ENCODE measurements around the gene THG1L.

THG1L gene

GRCh38 chr5:157761690-157762621 is 30.7 kb downstream of the THG1L start:
- DNase-seq, result peak; percentile 2

- DNase-seq, result no peak
Observed at GRCh38 chr5:157764531-157764930, 33.3 kb downstream of the THG1L start.

- no peak for DNase-seq
Observed at GRCh38 chr5:157766442-157766841, 35.2 kb downstream of the THG1L start.

- DNase-seq, result no peak
Observed at GRCh38 chr5:157766902-157767301, 35.7 kb downstream of the THG1L start.

- no peak for DNase-seq
Observed at GRCh38 chr5:157767689-157768088, 36.5 kb downstream of the THG1L start.

- no peak for DNase-seq
Observed at GRCh38 chr5:157770665-157771064, 39.4 kb downstream of the THG1L start.

- DNase-seq, result no peak
Observed at GRCh38 chr5:157772127-157772526, 40.9 kb downstream of the THG1L start.

- no peak for DNase-seq
Observed at GRCh38 chr5:157778121-157778805, 47.0 kb downstream of the THG1L start.

- no peak for DNase-seq
Observed at GRCh38 chr5:157779221-157779620, 48.0 kb downstream of the THG1L start.

- DNase-seq, result no peak
Observed at GRCh38 chr5:157785801-157786200, 54.6 kb downstream of the THG1L start.
